GM18498 (cell line): ENCODE results near the gene PROK1.

Experiments used
- ATAC-seq: cut with Tn5 transposase; IDR thresholded peaks from one replicate; pipeline ENCODE4 v1.9.1; 2021; ENCODE audit warnings: mild to moderate bottlenecking, moderate library complexity; ENCODE audit not compliant: unreplicated experiment

Gene PROK1

DNA sequence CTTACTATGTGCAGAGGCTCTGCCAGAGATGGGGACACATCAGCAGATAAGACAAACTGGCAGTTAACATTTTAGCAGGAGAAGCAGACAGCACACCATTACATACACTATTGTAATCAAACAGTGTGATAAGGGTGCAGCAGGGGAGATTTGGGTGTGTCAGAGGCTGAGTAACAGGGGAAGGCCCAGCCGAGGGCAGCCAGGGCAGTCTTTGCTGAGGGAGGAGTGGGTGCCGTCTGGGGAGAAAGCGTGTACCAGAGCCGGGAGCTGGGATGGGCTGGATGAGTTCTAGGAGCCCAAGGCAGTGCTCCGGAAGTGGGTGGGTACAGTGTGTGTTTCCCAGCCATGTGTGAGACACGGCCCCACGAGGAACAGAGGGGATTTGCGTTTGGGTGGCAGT lies 36.8 kb downstream of the PROK1 start:
- ATAC-seq: no peak

DNA sequence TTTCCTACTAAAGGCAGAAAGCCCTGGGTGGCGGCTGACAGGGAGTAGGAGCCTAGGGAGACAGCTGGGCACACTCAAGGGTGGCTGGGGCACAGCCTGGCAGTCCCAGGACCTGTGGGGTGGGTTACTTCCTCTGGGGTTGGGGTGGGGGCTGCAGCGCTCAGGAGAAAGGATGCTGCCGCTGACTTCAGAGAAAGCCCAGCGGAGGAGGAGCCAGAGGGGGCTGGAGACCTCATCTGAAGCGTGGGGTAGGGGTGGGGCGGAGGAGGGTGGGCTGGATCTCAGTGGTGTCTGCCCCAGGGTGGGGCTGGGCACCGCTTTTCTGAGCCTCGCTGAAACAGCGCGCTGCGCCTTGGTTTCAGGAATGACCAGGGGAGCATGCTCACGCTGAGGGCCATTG lies 37.2 kb downstream of the PROK1 start:
- ATAC-seq: no peak

DNA sequence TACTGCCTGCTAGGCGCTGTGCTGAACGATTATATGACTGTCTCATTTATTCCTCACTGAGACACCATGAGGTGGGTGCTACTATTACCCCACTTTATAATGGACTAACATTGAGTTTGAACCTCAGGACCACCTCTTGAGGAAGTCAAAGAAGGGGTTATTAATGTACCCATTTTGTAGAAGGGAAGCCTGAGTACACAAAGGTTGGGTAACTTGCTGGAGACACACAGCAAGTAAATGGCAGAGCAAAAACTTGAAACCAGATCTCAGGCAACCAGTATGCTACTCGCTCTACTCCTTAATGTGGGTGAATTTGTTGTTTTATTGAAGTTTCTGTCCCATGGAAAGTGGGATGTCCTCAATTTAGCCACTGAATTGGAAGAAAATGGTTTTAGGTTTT lies 37.9 kb downstream of the PROK1 start:
- ATAC-seq: no peak

DNA sequence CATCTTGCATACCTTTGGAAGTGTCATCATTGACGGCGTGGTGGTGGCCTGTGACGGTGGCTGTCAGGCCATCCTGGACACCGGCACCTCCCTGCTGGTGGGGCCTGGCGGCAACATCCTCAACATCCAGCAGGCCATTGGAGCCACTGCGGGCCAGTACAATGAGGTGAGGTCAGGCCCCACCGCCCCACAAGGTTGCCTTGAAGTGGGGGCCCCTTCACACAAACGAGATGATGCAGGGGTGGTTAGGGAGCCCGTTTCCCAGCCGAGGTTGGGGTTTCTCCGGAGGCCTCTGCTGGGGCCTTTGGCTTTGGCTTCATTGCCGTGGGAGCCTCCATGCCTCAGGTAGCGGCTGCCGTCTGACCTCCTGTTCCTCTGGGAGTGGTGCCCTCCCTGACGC lies 38.5 kb downstream of the PROK1 start:
- ATAC-seq: no peak

DNA sequence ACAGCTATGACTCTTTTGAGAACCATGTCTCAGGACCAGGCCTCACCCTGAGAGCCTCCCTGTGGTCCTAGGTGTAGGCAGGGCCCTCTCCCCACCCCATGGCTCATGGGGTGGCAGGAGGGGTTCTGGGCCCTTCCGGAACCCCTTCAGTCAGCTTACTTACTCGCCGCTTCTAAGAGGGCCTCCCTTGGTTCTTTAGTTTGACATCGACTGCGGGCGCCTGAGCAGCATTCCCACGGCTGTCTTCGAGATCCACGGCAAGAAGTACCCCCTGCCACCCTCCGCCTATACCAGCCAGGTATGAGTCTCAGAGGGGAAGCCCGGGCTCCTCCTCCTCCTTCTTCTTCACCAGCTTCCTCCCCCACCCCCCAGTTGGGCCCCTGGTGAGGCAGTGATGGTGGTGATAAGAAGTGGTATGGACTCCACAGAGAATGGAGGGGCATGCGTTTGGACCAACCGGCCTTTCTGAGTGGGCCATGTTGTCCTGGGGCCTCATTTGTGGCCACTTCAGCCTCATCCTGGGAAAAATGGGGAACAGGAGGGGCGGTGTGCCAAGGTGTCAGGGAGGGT lies 39.1 kb downstream of the PROK1 start:
- no peak for ATAC-seq

DNA sequence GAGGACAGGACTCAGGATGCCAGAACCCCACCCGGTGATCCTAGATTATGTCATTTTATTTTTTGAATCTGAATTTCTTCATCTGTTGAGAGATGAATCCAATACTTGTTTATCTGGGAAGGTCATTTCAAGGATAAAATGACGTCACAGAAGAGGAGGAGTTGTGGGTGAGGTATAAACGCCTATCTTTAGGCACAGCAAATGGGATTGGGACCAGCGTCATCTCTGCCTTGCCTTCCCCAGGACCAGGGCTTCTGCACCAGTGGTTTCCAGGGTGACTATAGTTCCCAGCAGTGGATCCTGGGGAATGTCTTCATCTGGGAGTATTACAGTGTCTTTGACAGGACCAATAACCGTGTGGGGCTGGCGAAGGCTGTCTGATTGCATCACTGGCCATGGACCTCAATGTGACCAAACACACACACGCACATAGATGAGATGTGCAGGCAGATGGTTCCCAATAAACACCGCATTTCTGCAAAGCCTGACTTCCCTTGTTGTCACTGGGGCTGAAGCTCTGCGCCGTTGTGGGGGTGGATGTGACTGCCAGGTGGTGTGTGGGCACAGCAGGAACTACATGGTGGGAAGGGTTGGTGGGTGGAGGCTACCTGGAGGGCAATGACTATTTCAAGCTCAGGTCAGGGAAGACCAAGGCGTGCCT lies 40.0 kb downstream of the PROK1 start:
- no peak for ATAC-seq

DNA sequence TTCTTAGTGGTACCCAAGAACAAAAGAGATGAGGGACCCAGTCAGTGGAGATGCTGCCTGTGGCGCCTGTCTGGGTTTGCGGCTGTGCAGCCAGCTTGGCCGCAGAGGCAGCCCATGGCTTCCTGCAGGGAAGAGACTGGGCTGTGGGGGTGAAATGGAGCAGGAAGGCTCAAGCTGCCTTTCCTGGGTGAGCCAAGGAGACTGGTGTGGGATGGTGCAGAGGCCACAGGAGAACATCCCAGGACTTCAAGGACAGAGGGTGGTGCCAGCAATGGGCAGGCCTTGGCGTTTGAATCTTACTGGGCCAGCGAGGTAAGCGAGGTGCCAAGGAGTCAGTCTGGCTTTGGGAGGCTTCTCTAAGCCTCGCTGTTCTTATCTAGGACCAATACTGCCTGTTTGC lies 41.6 kb downstream of the PROK1 start:
- ATAC-seq: no peak

DNA sequence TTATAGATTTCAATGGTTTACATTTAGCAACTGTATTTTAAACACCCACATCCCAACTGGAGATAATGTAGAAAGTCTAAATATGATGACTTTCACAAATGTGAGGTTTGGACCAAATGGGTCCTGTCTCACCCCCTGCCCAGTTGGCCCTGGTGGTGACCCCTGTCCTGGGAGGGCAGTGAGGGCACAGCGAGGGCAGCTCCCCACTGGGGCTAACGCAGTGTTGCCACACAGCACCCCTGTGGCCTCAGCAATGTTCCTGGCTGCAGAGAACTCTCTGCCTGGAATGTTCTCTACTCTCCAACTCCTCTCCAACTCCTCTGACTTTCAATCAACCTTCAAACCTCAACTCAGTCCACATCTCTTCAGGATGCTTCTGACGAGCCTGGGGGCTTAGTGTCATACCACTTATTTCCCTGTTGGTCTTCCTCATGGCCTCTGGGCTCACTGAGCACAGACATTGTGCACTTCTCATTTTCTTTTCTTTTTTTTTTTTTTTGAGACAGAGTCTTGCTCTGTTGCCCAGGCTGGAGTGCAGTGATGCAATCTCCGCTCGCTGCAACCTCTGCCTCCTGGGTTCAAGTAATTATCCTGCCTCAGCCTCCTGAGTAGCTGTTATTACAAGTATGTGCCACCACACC lies 42.2 kb downstream of the PROK1 start:
- ATAC-seq: no peak

DNA sequence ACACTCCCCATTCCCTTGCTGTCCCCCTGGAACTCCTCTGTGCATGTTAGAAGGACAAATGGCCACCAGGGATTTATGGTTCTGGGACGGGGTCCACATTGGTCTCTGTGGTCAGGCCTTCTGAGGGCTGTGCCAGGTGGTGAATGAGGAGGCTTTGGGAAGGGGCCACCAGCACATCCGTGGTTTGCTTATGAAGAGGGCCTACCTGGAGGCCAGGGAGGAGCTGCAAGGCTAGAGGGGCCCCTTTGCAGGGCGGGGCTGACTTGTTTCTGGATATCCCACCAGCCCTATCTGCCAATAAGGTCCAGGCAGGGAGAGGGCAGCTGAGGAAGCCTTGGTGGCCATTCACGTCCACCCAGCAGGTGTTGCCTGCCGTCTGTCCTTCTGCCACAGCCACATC lies 43.1 kb downstream of the PROK1 start:
- ATAC-seq: no peak

DNA sequence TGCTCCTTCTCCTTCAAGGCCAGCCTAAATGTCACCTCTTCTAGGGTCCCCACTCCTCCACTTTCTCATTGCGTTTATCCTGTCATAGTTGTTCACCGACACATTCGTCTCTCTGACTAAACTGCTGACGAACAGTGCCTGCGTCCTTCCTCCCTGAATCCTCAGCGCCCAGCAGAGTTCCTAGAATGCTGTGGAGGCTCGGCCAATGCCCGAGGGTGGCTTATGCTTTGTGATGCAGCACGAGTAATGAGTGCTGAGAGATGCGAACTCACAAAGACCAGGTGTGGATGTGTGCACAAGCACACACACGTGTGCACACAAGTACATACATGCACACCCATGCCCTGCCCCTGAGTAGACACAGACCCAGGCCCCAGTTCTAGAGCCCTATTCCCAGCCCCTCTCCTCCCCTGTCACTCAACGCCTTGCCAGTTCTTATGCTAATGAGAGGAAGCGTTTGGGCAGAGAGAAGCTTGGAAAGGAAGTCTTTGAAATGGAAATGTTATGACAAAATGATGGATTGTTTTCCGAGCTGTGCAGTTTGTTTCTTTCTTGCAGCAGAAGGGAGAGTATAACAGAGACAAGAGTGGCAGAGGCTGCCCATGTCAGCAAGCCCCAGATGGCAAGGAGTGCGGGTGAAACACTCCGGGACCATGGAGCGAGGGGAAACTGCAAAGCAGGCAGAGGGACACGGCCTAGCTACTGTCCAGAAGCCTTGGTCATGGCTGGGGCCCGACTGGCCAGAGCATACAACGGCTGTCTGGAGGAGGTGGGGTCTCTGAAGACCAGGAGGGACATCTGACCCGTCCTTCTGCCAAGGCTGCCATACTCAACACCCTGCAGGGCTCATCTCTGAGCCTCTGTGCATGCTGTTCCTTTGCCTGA lies 43.8 kb downstream of the PROK1 start:
- no peak for ATAC-seq

DNA sequence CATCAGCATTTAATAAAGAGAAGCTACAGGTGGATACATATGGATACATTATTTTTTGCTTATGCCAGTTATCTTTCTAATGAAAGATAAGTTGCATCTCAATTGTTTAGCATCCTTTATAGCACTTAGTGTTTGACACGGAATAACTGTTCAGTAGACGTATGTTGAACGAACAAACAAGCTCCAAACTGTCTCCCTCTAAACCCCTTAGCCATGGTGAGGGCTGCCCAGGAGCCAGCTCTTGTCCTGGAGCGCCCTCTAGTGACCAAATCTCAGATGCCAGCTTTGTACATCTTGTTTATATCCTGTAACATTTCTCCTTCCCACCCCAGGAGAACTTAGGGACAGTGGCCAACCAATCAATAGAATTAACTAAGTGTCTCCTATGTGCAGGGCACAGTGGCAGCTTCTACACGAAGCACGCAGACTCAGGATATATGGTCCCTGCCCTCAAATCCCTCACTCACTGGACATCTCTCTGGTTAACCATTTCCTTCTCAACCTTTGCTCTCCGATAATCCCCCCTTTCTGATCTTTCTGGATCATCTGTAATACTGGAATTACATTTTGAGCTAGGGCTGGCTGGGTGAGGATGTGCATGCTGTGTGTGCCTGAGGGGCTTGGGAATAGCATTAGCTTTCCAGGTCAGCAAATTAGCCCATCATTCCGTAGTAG lies 45.1 kb downstream of the PROK1 start:
- peak; percentile 43 for ATAC-seq

DNA sequence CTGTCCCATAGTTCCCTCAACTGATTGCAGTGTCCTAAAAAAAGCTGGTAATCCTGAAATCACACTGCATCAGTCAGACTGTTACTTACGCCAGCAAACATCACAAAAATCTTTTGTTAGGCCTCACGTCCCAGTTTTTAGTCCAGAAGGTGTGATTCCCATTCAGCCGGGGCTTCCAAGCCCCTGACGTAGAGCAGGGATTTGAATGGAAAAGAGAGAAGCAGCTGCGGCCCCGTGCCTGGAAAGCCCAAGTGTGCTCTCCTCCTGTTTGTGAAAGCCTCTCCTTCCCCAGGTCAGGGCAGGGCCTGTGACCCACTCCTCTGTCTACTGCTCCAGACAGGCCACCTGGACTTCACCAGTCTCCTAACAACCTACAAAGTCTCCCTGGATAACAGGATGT lies 47.3 kb downstream of the PROK1 start:
- no peak for ATAC-seq

DNA sequence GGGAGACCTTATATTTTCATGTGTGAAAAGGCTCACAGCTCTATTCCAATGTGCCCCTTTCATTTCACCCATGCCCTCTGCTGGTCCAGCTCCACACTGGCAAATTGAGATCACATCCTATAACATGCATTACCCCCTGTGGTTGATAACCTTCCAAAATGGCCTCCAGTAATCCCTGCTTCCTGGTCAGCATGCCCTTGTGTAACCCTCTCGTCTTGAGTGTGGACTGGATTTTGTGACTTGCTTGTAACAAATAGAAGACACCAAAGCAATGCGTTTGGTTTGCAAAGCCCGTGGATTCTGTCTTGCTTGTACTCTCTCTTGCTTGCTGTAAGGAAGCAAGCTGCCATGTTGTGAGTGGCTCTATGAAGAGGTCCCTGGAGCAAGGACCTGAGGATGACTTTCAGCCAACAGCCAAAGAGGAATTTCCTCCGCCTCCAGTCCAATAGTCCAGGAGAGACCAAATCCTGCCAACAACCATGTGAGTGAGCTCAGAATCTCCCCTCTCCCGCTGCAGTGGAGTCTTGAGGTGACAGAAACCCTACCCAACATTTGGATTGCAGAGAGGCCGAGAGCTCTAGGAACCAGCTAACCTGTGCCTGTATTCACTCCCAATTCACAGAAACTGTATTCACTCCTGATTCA lies 50.7 kb downstream of the PROK1 start:
- ATAC-seq: no peak

DNA sequence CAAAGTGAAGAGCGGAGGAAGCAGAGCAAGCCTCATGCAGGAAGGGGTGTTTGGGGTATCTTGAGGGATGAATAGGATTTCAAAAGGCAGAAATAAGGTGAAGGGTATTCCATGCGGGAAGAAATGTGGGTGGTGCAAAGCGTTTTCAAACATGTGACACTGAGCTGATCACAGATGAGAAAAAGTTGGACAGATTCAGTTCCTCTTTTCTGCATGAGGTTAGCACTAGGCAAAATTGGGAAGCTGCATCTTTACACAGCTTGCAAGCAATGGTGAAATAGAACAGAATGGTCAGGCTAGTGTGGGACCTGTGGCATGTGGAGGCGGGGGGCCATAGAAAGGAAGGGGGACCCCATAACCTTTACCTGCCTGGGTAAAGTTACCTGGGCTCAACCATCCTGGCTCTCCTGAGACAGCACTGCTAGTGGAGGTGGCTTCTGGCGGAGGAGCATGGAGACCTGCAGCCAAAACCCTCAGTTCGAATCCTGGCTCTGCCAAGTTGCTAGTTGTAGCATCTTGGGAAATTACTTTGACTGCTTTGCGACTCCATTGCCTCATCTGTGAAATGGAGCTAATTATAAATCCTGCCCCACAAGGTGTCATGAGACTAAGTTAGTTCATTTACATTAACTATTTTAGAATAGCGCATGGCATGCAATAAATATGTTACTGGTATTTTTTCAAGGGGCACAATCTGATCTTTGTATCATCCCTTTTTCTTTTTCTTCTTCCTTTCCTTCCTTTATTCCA lies 51.6 kb downstream of the PROK1 start:
- ATAC-seq: no peak

DNA sequence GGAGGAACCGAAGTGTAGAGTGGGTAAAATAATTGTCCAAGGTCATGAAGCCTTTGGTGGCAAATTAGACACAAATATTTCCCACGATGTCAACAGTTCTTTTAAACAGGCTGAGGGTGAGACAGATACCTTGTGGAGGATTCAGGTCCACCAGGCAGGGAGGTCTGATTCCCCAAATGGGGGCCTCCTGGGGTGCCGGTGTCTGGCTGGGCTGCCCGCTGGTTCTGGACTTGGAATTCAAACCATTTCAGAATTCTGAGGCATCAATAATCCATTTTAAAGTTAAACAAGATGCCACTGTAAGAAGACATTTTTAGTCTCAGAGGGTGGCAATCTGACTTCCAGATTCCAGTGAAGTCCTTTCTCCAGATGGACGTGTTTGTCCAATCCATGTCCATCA lies 52.5 kb downstream of the PROK1 start:
- ATAC-seq: no peak

DNA sequence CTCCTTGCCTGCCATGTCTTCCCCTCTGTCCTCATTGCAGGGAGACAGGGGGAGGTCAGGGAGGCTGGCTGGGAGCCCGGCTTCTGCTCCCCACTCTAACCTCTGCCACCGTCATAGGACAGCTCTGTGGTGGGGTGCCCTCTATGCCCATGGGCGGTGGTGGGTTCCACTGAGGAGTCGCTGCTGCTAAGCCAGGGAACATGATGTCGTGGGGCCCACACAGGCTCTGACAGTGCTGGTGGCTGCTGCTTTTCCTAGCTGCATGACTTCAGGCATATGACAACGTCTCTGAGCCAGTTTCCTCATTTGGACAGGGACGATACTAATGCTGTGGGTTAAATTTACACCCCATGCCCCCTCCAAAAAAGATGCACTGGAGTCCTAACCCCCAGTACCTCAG lies 53.3 kb downstream of the PROK1 start:
- ATAC-seq: no peak

DNA sequence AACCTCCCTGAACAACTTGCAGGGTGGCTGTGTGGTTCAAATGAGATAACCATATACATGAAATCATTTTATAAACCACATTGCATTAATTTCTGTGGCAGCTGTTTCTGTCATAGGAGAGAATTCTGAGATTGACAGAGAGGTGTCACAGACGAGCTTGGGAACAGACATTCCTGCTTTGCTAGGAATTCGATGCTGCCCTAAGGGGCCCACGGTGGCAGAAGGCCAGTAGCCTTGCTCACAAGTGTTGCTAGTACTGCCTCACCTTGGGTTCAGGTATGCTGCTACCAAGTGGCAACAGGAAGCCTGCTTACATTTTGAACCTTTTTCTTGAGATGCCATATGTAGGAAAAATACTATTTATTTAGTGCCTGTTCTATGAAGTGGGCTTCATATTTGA lies 54.6 kb downstream of the PROK1 start:
- no peak for ATAC-seq

DNA sequence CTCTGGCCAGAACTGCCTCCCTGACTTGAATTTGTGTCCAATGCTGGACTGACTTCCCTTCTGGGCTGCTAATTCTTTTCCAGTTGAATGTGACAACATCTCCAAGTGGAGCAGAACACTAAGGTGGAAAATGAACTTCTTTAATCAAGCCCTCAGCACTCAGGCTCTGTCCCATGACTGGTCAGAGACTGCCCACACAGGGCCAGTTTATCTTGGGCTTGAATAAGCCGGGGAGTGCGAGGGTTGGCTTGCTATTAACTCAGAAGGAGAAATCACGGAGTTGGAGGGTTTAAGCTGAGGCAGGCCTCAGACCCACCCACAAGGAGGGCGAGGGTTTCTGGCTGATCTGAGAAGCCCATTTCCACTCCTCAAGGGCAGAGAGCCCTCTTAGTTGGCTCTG lies 55.6 kb downstream of the PROK1 start:
- no peak for ATAC-seq
